Fibroblast of pulmonary artery (primary cell): ENCODE data around the gene ITPR2.

Source experiments
- DNase-seq: peaks from one replicate; pipeline ENCODE4 v3.0.0-alpha.2; 2010; ENCODE audit warnings: low read depth
- H3K4me3 ChIP-seq: replicated peaks from 2 replicates; pipeline ENCODE4 v1.5.1; 2011; ENCODE audit warnings: low read depth, mild to moderate bottlenecking, control low read depth, low read length, moderate library complexity
- TF ChIP-seq, protein P1 (sequence below): IDR thresholded peaks from 2 replicates; pipeline ENCODE4 v1.5.1; 2011; ENCODE audit warnings: mild to moderate bottlenecking, control low read depth, low read length, inconsistent platforms; ENCODE audit errors: missing control alignments

The ITPR2 gene

DNA sequence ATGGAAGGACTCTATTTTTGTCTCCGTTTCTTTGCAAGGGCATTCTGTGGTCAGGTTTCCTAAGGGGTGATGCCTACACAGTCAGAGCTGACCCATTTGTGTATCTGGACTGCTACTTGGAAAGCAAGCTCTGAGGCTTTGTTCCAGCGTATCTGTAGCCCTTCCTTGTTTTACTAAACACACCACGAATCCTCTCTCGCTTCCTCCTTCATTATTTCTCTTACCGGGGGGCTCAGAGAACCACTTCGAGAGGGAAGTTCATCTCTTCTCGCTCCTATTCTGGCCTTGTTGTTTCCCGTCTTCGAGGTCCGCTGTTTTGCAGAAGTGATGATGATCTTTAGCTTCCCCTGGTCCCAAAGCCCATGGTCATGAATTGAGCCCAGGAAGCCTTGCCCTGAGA lies 472.9 kb downstream of the ITPR2 start:
- H3K4me3 ChIP-seq = no peak overlapping the region
- DNase-seq = no peak
- TF ChIP-seq, protein P1, sequence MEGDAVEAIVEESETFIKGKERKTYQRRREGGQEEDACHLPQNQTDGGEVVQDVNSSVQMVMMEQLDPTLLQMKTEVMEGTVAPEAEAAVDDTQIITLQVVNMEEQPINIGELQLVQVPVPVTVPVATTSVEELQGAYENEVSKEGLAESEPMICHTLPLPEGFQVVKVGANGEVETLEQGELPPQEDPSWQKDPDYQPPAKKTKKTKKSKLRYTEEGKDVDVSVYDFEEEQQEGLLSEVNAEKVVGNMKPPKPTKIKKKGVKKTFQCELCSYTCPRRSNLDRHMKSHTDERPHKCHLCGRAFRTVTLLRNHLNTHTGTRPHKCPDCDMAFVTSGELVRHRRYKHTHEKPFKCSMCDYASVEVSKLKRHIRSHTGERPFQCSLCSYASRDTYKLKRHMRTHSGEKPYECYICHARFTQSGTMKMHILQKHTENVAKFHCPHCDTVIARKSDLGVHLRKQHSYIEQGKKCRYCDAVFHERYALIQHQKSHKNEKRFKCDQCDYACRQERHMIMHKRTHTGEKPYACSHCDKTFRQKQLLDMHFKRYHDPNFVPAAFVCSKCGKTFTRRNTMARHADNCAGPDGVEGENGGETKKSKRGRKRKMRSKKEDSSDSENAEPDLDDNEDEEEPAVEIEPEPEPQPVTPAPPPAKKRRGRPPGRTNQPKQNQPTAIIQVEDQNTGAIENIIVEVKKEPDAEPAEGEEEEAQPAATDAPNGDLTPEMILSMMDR = no peak

DNA sequence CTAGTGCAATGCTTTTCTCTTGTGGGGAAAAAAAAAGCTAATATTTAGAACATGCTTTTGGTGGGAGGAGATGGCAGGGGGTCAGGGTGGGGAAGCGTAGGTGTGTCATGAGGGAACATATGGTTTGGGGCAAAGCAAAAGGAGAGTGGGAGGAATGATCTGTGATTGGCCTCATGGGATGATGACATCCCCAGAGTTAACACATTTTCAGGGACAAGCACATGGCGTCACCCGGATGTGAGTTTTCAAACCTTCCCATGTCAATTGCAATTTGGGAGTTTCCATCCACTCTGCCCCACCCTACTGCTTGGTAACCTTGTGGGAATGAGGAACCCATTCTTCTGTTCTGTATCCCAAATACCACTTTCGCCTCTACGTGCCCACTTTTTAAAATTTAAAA lies 473.4 kb downstream of the ITPR2 start:
- no peak overlapping the region for H3K4me3 ChIP-seq
- TF ChIP-seq, protein P1 = no peak
- DNase-seq = no peak

DNA sequence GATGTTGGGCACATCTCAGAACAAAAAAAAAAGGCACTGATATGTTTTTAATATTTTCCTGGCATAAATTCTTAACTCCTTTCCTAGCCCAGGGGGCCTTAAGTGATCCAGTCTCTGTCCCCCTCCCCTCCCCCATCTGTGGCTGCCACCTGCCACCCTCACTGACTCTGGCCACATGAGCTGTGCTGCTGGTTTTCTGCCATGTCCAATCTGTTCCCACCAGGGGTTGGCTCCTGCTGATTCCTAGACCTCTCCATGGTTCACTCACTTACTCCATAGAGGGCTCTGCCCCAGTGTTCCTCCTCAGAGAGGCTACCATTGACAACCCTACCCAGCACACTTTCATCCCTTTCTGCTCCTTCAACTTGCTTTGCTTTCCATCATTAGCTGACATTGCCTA lies 474.3 kb downstream of the ITPR2 start:
- TF ChIP-seq, protein P1 = no peak
- H3K4me3 ChIP-seq = no peak overlapping the region
- no peak for DNase-seq

DNA sequence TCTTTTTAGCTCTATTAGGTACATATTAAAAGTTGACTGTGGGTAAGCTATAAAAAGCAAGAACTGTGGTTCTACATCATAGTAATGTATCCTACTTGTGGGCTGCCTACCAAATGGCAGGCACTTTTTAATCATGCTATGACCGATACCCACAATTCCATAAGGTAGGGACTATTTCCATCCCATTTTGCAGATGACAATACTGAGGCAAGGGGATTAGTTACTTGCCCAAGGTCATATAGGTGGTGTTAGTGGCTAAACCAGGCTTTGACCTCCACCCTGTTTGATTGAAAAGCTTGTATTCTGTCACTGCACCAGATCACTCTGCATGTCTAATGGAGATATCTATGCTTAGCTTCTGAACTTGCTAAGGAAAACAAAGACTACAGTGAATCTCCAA lies 485.7 kb downstream of the ITPR2 start:
- TF ChIP-seq, protein P1 = no peak

DNA sequence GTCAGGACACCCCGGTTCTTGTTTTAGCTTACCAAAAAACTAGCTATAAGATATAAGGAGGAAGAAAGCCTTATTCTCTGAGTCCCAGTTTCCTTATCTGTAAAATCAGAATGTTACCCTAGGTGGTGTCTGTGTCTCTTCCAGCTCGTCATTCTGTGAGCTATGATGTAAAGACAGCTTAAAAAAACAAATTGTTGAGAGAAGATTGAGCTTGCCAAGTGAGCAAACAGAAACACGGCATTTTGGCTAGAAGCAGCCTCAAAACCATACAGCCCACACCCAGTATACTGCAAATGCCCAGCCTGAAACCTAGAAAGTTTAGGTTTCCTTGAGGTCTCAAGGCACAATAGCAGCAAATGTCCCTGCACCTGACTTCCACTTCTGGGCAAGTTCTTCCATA lies 486.3 kb downstream of the ITPR2 start:
- TF ChIP-seq, protein P1 = no peak
- H3K4me3 ChIP-seq = no peak overlapping the region
- peak; percentile 14 for DNase-seq

More for the DNA sequence above, 485.7 kb downstream of the ITPR2 start:
- H3K4me3 ChIP-seq = no peak overlapping the region
- no peak for DNase-seq

DNA sequence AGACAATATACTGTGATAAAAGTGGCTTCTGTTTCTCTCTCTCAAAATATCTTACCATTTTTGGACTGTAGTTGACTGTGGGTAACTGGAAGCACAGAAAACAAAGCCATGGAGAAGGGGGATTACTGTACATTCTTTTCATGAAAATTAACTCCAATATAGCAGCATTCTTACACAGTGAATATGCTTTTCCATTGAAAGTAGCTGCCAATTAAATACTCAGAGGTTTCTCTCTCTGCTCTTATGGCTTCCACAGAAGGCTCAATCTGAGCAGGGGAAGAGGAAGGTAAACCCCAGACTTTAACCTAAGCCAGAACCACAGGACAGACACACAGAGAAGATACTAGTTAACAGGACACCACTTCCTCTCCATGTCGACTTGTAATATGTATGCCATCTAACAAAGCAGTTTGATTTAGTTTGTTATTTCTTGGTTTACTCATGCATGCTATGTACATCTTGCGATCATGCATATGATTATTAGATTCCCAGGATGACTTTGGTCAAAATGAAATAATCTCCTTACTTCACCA lies 487.5 kb downstream of the ITPR2 start:
- no peak for DNase-seq
- no peak overlapping the region for H3K4me3 ChIP-seq
- TF ChIP-seq, protein P1 = no peak

DNA sequence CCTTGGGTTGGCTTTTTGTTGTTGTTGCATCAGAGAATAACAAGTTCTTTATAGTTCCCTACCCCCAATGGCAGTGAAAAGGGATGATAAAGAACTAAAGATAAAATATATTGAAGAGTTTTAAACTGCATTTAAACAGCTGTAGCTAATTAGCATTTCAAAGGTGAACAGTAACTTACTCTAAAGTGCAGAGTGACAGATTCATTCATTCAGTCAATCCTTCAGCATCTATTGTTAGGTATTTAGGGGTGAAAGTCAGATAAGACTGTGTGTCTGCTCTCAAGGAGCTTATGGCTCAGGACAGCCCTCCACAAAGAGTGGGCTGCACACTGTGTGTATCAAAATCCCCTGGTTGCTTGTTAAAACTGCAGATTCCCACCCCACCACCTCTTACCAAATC lies 491.5 kb downstream of the ITPR2 start:
- TF ChIP-seq, protein P1 = no peak

More for the DNA sequence above, 491.5 kb downstream of the ITPR2 start:
- DNase-seq = no peak
- no peak overlapping the region for H3K4me3 ChIP-seq
